Natural killer cell (primary cell): ENCODE measurements around the gene OR10Z1. TPM values are rescaled to one million over a fixed set of nuclear protein-coding genes. Genes with fewer than 3 reads are reported as not detected.

Source experiments
- ATAC-seq, 3 donors: fragments of 150-1000 bp in 2 of 3; fragments of 200-7000 bp in 1 of 3; cut with Tn5 transposase; 1 replicate in 1 of 3; 2 replicates in 2 of 3; pipeline ENCODE4 v1.10.0; 2021; ENCODE audit warnings: mild to moderate bottlenecking in 2 of 3, moderate library complexity in 2 of 3
- DNase-seq, 2 donors: peaks; one replicate each; pipeline versions ENCODE4 v3.0.0 to v3.0.0-alpha.2; 2013 to 2021; ENCODE audit warnings: mixed read lengths in 1 of 2
- H3K27ac ChIP-seq: one replicate; pipeline ENCODE4 v1.5.1; 2013; ENCODE audit warnings: mild to moderate bottlenecking, low read length
- H3K27me3 ChIP-seq: one replicate; pipeline ENCODE4 v1.6.1; 2013; ENCODE audit warnings: low read length; ENCODE audit not compliant: control insufficient read depth, insufficient read depth
- H3K36me3 ChIP-seq: one replicate; pipeline ENCODE4 v1.6.1; 2013; ENCODE audit warnings: low read length; ENCODE audit not compliant: control insufficient read depth, insufficient read depth
- H3K4me1 ChIP-seq: one replicate; pipeline ENCODE4 v1.6.1; 2013; ENCODE audit warnings: low read length; ENCODE audit not compliant: control insufficient read depth, insufficient read depth
- H3K4me3 ChIP-seq: one replicate; pipeline ENCODE4 v1.5.1; 2013; ENCODE audit warnings: low read length
- H3K9me3 ChIP-seq: one replicate; pipeline ENCODE4 v1.6.1; 2013; ENCODE audit warnings: low read length; ENCODE audit not compliant: control insufficient read depth, insufficient read depth
- H3K27ac Mint-ChIP-seq, 2 donors: one replicate each; pipeline ENCODE4 v1.8.0; 2022; ENCODE audit warnings: mild to moderate bottlenecking in 2 of 2, mixed read lengths in 2 of 2, moderate library complexity in 1 of 2
- H3K27me3 Mint-ChIP-seq, 2 donors: one replicate each; pipeline ENCODE4 v1.8.0; 2022; ENCODE audit warnings: low read depth in 2 of 2, mixed read lengths in 2 of 2
- H3K36me3 Mint-ChIP-seq: one replicate; pipeline ENCODE4 v1.8.0; 2022; ENCODE audit warnings: mixed read lengths
- H3K4me1 Mint-ChIP-seq, 2 donors: one replicate each; pipeline ENCODE4 v1.8.0; 2022; ENCODE audit warnings: mixed read lengths in 2 of 2
- H3K4me3 Mint-ChIP-seq: one replicate; pipeline ENCODE4 v1.8.0; 2022; ENCODE audit warnings: mild to moderate bottlenecking, moderate library complexity, mixed read lengths
- H3K9me3 Mint-ChIP-seq, 2 donors: one replicate each; pipeline ENCODE4 v1.8.0; 2022; ENCODE audit warnings: mixed read lengths in 2 of 2
- WGBS: methylation state at CpG from one replicate; pipeline ENCODE4 v1.1.7; 2013; ENCODE audit warnings: missing lambda C conversion rate; ENCODE audit not compliant: insufficient coverage; 5-methylcytosine and 5-hydroxymethylcytosine counted together
- intact Hi-C: fragments of 100-400 bp; cut with micrococcal nuclease; formaldehyde crosslinking; loops from one replicate; pipeline ENCODE4 v1.14.2; 2022
- total RNA-seq, 4 donors: library from RNA; stranded (reverse); fragments of 120-200 nt in 1 of 4; gene quantifications; one replicate each; pipeline versions ENCODE4 v1.2.3 to v1.2.4, GENCODE V29; 2013 to 2022
- TF ChIP-seq, protein P1 (sequence below): fragments of 200-600 bp; IDR thresholded peaks from one replicate; pipeline ENCODE4 v1.8.0; 2022; ENCODE audit warnings: antibody characterized with exemption

OR10Z1 gene
- total RNA-seq, 3 donors from 2014 or later (not counting 1 experiment from before 2014, with no cell fraction given) = not detected

- peaks cover 2 to 18% of the 10 kb centered on the region in 2 donors for H3K27me3 Mint-ChIP-seq
- DNase-seq = no peak
- H3K27ac Mint-ChIP-seq = no peak overlapping the region
- H3K9me3 Mint-ChIP-seq = no peaks in the 10 kb centered on the region
- no peak overlapping the region for H3K4me3 Mint-ChIP-seq
- H3K36me3 Mint-ChIP-seq = no peaks in the 10 kb centered on the region
- Histone ChIP-seq H3K9me3 (no peaks in the 10 kb centered on the region), H3K27me3 (no peaks in the 10 kb centered on the region), H3K4me1 (no peaks in the 10 kb centered on the region), H3K4me3 (no peak overlapping the region), H3K36me3 (no peaks in the 10 kb centered on the region), H3K27ac (no peak overlapping the region)
- H3K4me1 Mint-ChIP-seq = peaks cover 0 to 5% of the 10 kb centered on the region in 2 donors
- ATAC-seq = no peak
- intact Hi-C loops = no loop called here
- TF ChIP-seq, protein P1, sequence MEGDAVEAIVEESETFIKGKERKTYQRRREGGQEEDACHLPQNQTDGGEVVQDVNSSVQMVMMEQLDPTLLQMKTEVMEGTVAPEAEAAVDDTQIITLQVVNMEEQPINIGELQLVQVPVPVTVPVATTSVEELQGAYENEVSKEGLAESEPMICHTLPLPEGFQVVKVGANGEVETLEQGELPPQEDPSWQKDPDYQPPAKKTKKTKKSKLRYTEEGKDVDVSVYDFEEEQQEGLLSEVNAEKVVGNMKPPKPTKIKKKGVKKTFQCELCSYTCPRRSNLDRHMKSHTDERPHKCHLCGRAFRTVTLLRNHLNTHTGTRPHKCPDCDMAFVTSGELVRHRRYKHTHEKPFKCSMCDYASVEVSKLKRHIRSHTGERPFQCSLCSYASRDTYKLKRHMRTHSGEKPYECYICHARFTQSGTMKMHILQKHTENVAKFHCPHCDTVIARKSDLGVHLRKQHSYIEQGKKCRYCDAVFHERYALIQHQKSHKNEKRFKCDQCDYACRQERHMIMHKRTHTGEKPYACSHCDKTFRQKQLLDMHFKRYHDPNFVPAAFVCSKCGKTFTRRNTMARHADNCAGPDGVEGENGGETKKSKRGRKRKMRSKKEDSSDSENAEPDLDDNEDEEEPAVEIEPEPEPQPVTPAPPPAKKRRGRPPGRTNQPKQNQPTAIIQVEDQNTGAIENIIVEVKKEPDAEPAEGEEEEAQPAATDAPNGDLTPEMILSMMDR = no peak
- WGBS = 89% methylated on average over 1 of the region's 1 CpG
Measured at GRCh38 chr1:158607296-158607695, 2.2 kb downstream of the OR10Z1 start.

DNA sequence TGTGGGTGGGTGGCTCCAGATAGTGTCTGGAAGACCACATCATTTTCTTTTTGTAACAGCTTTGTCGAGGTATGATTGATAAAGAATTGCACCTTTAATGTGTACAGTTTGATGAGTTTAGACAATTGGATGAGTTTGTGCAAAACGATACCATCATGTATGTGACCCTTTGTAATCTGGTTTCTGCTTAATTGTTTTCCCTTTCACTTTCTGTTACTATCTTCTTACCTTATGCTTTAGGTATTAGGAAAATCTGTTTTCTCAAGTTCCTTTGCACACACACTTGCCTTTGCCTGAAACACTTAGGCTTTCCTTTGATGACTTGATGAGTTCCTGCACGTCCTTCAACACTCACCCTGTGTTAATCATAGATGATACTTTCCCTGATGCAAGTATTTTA, 6.8 kb downstream of the OR10Z1 start:
- Mint-ChIP-seq H3K27me3 (peaks cover 18 to 30% of the 10 kb centered on the region in 2 donors), H3K9me3 (no peaks in the 10 kb centered on the region), H3K36me3 (no peaks in the 10 kb centered on the region), H3K4me1 (peaks cover 0 to 4% of the 10 kb centered on the region in 2 donors), H3K4me3 (no peak overlapping the region), H3K27ac (no peak overlapping the region)
- Histone ChIP-seq H3K27me3 (no peaks in the 10 kb centered on the region), H3K4me3 (no peak overlapping the region), H3K27ac (no peak overlapping the region), H3K36me3 (no peaks in the 10 kb centered on the region), H3K9me3 (no peaks in the 10 kb centered on the region), H3K4me1 (no peaks in the 10 kb centered on the region)
- 86% methylated on average over 1 of the region's 3 CpGs for WGBS
- intact Hi-C loops = loop anchor here (10.0 kb wide), 1 partner anchor 57 kb away; the partner anchor contains the start of gene OR6Y1
- TF ChIP-seq, protein P1 = no peak
- DNase-seq = no peak
- no peak for ATAC-seq

GRCh38 chr1:158613764-158614163, 8.7 kb downstream of the OR10Z1 start:
- peaks cover 18 to 48% of the 10 kb centered on the region in 2 donors for H3K27me3 Mint-ChIP-seq
- Histone ChIP-seq H3K36me3 (no peaks in the 10 kb centered on the region), H3K4me1 (no peaks in the 10 kb centered on the region), H3K4me3 (no peak overlapping the region), H3K27ac (no peak overlapping the region), H3K27me3 (no peaks in the 10 kb centered on the region), H3K9me3 (no peaks in the 10 kb centered on the region)
- H3K4me1 Mint-ChIP-seq = peaks cover 0 to 4% of the 10 kb centered on the region in 2 donors
- intact Hi-C loops = loop anchor here (10.0 kb wide), 1 partner anchor 59 kb away; the partner anchor contains the start of gene OR6Y1
- H3K27ac Mint-ChIP-seq = no peak overlapping the region
- no peaks in the 10 kb centered on the region for H3K36me3 Mint-ChIP-seq
- H3K9me3 Mint-ChIP-seq = no peaks in the 10 kb centered on the region
- ATAC-seq = no peak
- TF ChIP-seq, protein P1 = no peak
- WGBS = 100% methylated on average over 1 of the region's 3 CpGs
- no peak overlapping the region for H3K4me3 Mint-ChIP-seq
- no peak for DNase-seq

DNA sequence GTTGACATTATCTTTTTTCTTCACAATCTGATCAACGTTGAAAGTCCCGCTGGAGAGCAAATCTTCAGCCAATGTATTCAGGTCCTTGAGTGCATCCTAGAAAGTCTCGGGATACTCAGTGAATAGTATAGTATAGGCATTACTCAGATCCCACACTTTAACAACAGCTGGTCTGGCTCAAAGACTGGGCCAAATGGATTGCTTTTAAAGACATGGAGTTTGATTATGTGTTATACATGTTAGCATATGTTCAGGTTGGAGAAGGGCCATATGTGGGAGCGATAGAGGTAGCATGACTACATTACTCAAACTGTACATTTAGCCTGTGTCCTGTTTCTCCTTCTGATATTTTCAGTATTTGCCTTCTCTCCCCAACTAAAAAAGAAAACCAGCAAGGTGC, 33.1 kb downstream of the OR10Z1 start:
- Mint-ChIP-seq H3K27ac (no peak overlapping the region), H3K9me3 (no peaks in the 10 kb centered on the region), H3K36me3 (no peaks in the 10 kb centered on the region), H3K4me3 (no peak overlapping the region), H3K27me3 (peaks cover 0 to 10% of the 10 kb centered on the region in 2 donors), H3K4me1 (no peaks in the 10 kb centered on the region)
- H3K4me3 ChIP-seq = no peak overlapping the region
- H3K4me1 ChIP-seq = no peaks in the 10 kb centered on the region
- no peaks in the 10 kb centered on the region for H3K27me3 ChIP-seq
- H3K27ac ChIP-seq = no peak overlapping the region
- TF ChIP-seq, protein P1 = no peak
- no peaks in the 10 kb centered on the region for H3K9me3 ChIP-seq
- DNase-seq = no peak
- no peaks in the 10 kb centered on the region for H3K36me3 ChIP-seq
- no peak for ATAC-seq
- 93% methylated on average over 4 of the region's 4 CpGs for WGBS
- intact Hi-C loops = no loop called here
